ENCODE measurements around the gene ADGRF5.

The ADGRF5 gene

GRCh38 chr6:46816626-46817025 is 105.1 kb downstream of the ADGRF5 start:
- no peak for DNase-seq (ENCODE audit: low spot score)

GRCh38 chr6:46815130-46815529 is 106.6 kb downstream of the ADGRF5 start:
- DNase-seq (ENCODE audit: low spot score): no peak

- DNase-seq (ENCODE audit: low spot score): no peak
These were observed 112.9 kb downstream of the ADGRF5 start for GRCh38 chr6:46808806-46809205.
